ENCODE results near the gene RHOBTB1.

The RHOBTB1 gene

DNA sequence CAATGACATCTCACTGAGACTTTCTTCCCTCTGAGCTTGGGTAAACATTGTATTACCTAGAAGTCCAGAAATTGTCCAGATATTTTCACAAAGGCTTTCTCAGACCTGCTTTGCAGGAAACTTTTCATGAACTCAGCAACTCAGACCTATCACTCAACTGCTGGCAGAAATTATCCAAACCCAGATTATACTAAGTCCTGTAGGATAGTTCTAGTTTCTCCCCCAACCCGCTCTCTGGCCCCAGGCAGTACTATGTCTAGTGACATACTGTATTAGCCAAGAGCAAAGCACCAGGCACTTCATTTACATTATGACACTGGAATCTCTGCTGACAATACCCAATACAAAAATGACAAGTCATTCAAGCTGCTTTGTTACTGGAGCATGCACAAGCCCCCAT is 75.0 kb downstream of the RHOBTB1 start:
- no peak for TF ChIP-seq ZFX (IDR thresholded peaks at IDR 0.05)
- TF ChIP-seq, protein P1, sequence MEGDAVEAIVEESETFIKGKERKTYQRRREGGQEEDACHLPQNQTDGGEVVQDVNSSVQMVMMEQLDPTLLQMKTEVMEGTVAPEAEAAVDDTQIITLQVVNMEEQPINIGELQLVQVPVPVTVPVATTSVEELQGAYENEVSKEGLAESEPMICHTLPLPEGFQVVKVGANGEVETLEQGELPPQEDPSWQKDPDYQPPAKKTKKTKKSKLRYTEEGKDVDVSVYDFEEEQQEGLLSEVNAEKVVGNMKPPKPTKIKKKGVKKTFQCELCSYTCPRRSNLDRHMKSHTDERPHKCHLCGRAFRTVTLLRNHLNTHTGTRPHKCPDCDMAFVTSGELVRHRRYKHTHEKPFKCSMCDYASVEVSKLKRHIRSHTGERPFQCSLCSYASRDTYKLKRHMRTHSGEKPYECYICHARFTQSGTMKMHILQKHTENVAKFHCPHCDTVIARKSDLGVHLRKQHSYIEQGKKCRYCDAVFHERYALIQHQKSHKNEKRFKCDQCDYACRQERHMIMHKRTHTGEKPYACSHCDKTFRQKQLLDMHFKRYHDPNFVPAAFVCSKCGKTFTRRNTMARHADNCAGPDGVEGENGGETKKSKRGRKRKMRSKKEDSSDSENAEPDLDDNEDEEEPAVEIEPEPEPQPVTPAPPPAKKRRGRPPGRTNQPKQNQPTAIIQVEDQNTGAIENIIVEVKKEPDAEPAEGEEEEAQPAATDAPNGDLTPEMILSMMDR (conservative IDR thresholded peaks at IDR 0.05), result no peak

DNA sequence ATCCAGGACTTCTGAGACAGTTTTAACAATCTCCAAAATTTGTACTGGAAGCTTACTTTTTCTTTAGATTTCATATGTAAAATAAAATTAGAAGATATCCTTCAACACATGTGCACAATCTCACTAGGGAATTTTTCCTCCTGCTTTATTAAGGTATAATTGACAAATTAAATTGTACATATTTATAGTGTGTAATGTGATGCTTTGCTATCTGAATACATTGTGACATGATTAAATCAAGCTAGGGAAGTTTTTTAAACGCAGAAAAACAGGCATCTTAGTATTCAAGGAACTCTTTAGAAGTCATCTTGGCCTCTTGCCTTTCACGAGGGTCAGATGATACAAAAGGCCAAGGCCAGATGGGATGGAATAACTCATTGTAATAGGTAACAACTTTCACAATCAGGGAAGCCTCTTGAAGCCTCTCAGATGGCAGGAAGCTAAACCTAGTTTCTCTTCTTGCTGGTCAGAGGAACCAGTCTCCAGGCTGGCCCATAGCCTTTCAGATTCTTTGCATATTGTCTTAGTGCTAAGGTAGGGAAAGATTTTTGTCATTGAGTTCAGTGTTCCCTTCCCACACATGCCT is 78.7 kb downstream of the RHOBTB1 start:
- no peak overlapping the region for H3K27ac ChIP-seq
- TF ChIP-seq, protein P1 (conservative IDR thresholded peaks at IDR 0.05), result no peak
- no peak for TF ChIP-seq ZFX (IDR thresholded peaks at IDR 0.05)

More for the DNA sequence above, 75.0 kb downstream of the RHOBTB1 start:
- no peak overlapping the region for H3K27ac ChIP-seq

DNA sequence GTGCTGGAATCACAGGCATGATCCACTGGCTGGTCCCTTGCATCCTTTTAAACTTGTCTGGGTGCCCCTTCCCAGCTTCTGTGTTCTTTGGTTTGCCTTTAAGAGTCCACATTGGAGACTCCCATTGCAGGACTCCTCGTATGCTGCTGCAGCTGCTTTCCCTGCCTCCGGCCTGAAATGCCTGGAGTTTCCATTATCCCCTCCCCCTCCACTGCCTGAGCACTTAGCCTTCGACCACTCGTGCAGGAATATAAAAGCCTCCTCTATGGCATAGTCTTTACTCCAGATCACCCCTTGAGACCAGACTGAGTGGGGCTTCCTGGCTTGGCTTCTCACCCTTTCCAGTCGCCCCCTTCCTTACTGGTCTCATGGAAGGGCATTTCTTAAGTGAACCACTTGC is 80.2 kb downstream of the RHOBTB1 start:
- no peak overlapping the region for H3K27ac ChIP-seq
- TF ChIP-seq, protein P1 (conservative IDR thresholded peaks at IDR 0.05), result no peak

DNA sequence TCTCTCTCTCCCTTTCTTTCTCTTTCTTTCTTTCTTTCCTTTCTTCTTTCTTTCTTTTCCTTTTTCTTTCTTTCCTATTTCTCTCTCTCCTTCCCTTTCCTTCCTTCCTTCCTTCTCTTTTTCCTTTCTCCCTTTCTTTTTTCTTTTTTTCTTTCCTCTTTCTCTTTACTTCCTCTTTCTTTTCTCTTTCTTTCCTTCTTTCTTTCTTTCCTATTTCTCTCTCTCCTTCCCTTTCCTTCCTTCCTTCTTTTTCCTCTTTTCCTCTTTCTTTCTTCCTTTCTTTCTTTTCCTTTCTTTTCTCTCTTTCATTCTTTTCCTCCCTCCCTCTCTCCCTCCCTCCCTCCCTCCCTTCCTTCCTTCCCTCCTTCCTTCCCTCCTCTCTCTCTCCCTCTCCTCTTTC is 81.5 kb downstream of the RHOBTB1 start:
- H3K27ac ChIP-seq, result no peak overlapping the region
- TF ChIP-seq, protein P1 (conservative IDR thresholded peaks at IDR 0.05), result no peak
- no peak for TF ChIP-seq ZFX (IDR thresholded peaks at IDR 0.05)

DNA sequence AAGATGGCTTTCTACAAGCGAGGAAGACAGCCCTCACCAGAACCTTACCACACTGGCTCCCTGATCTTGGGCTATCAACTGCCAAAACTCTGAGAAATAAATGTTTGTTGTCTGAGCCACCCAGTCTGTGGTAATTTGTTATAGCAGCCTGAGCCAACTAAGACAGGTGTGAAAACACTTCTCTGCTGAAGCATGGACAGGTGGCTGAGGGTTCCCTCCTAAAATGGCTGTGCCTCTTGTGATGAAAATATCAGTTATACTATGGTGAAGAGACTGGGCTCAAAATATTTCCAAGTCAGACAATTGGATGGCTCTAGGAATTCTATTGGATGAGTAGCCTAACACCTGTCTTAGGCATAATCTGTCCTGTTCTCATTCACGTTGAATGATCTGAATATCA is 87.6 kb downstream of the RHOBTB1 start:
- H3K27ac ChIP-seq, result no peak overlapping the region
- TF ChIP-seq, protein P1 (conservative IDR thresholded peaks at IDR 0.05), result no peak
- no peak for TF ChIP-seq ZFX (IDR thresholded peaks at IDR 0.05)

DNA sequence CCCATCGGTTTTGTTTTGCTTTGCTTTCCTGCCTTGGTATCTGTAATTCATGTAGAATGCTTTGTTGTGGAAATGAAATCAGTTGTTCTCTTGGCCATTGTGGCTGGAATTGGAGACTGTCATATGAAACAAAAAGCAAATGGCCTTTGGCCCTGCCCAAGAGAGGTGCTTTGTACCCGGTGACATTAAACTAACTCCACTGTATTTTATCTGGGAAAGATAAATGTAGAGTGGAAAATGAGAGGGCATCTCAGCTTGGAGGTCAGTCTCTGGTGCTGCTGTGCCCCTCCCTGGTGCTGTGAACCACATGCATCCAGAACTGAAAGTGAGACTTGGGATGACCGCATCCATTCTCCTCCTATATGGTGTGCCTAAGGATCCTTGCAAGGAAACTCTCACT is 90.3 kb downstream of the RHOBTB1 start:
- TF ChIP-seq, protein P1 (conservative IDR thresholded peaks at IDR 0.05), result no peak
- TF ChIP-seq ZFX (IDR thresholded peaks at IDR 0.05), result no peak
- H3K27ac ChIP-seq, result no peak overlapping the region

DNA sequence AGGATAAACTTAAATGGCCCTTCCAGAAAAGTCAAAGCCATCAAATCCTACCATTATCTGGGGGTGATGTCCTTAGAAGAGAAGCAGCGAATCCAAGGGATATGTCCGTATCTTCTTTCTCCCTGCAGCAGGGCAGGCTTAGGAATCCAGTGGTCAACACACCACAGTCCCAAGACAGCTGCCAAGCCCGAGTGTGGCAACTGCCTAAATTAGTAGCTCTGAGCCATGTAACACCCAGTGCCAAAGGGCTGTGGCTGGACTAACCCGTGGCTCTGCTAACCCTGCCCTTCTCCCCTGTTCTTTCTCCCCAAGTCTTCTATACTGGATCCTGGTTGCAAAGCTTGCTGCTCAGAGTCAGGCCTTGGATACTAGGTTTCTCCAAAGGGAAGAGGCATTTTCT is 90.9 kb downstream of the RHOBTB1 start:
- no peak for TF ChIP-seq ZFX (IDR thresholded peaks at IDR 0.05)
- TF ChIP-seq, protein P1 (conservative IDR thresholded peaks at IDR 0.05), result no peak

More for the DNA sequence above, 90.9 kb downstream of the RHOBTB1 start:
- H3K27ac ChIP-seq, result no peak overlapping the region
